HepG2 (cell line): ENCODE results near the gene KRT40. TPM values are rescaled to one million over a fixed set of nuclear protein-coding genes. Genes with fewer than 3 reads are reported as not detected.

Experiments
- AFF4 ChIP-seq: sonication (generic); formaldehyde crosslinking; IDR thresholded peaks from 2 replicates; pipeline ENCODE4 v1.4.0; 2020; ENCODE audit warnings: missing genetic modification reagents
- CBX2 ChIP-seq, 2 experiments: fragments of 200-600 bp in 1 of 2; sonication (generic); formaldehyde crosslinking in 1 of 2; IDR thresholded peaks; 2 replicates each; pipeline versions ENCODE4 v1.7.0 to v1.8.1; 2018 to 2022; ENCODE audit warnings: low read depth in 2 of 2, low read length in 1 of 2, mild to moderate bottlenecking in 1 of 2, missing genetic modification reagents in 1 of 2
- DZIP1 ChIP-seq: sonication (generic); formaldehyde crosslinking; IDR thresholded peaks from 2 replicates; pipeline ENCODE4 v1.5.0; 2020; ENCODE audit warnings: mild to moderate bottlenecking, missing genetic modification reagents
- FLYWCH1 ChIP-seq: sonication (generic); formaldehyde crosslinking; IDR thresholded peaks from 2 replicates; pipeline ENCODE4 v1.8.1; 2023; ENCODE audit warnings: mild to moderate bottlenecking, missing genetic modification reagents
- KDM5A ChIP-seq: fragments of 200-600 bp; sonication (generic); IDR thresholded peaks from 2 replicates; pipeline ENCODE4 v1.7.0; 2018; ENCODE audit warnings: antibody characterized with exemption, mild to moderate bottlenecking, low read length, borderline replicate concordance
- NFE2L1 ChIP-seq: sonication (generic); formaldehyde crosslinking; IDR thresholded peaks from 2 replicates; pipeline ENCODE4 v1.4.0; 2020; ENCODE audit warnings: missing genetic modification reagents, mild to moderate bottlenecking, borderline replicate concordance
- NR0B2 ChIP-seq: sonication (generic); formaldehyde crosslinking; IDR thresholded peaks from 2 replicates; pipeline ENCODE4 v1.4.0; 2020; ENCODE audit warnings: mild to moderate bottlenecking, missing genetic modification reagents
- THYN1 ChIP-seq: sonication (generic); formaldehyde crosslinking; IDR thresholded peaks from 2 replicates; pipeline ENCODE4 v1.8.1; 2023; ENCODE audit warnings: low read depth, mild to moderate bottlenecking, moderate library complexity, missing genetic modification reagents, borderline replicate concordance
- ZBTB7B ChIP-seq: sonication (generic); formaldehyde crosslinking; IDR thresholded peaks from 2 replicates; pipeline ENCODE4 v1.4.0; 2020; ENCODE audit warnings: missing genetic modification reagents
- ZNF224 ChIP-seq: sonication (generic); formaldehyde crosslinking; IDR thresholded peaks from 2 replicates; pipeline ENCODE4 v1.5.0; 2020; ENCODE audit warnings: mild to moderate bottlenecking, missing genetic modification reagents
- ZNF335 ChIP-seq: sonication (generic); formaldehyde crosslinking; IDR thresholded peaks from 2 replicates; pipeline ENCODE4 v1.4.0; 2020; ENCODE audit warnings: missing genetic modification reagents
- ZNF441 ChIP-seq: sonication (generic); formaldehyde crosslinking; IDR thresholded peaks from 2 replicates; pipeline ENCODE4 v1.7.0; 2021; ENCODE audit warnings: missing genetic modification reagents, borderline replicate concordance
- ZNF546 ChIP-seq: sonication (generic); formaldehyde crosslinking; conservative IDR thresholded peaks from 2 replicates; pipeline ENCODE4 v1.8.1; 2023; ENCODE audit warnings: mild to moderate bottlenecking, missing genetic modification reagents
- ZNF75D ChIP-seq: sonication (generic); formaldehyde crosslinking; IDR thresholded peaks from 2 replicates; pipeline ENCODE4 v1.8.1; 2023; ENCODE audit warnings: missing genetic modification reagents, mild to moderate bottlenecking, borderline replicate concordance
- ZUFSP ChIP-seq: sonication (generic); formaldehyde crosslinking; IDR thresholded peaks from 2 replicates; pipeline ENCODE4 v1.9.0; 2021; ENCODE audit warnings: missing genetic modification reagents, mild to moderate bottlenecking, borderline replicate concordance
- polyA plus RNA-seq, 8 experiments: library from polyadenylated mRNA; depleted of rRNA in 3 of 8; stranded (reverse) in 7 of 8; unstranded in 1 of 8; fragments of >200 nt; fragmentation: Illumina TruSeq in 4 of 8; extraction: Trizol in 4 of 8; gene quantifications; 2 replicates each; pipeline versions ENCODE4 v1.2.1 to v1.2.3, GENCODE V29; 2011 to 2016; ENCODE audit warnings: low read depth in 4 of 8, missing spikeins in 1 of 8, mixed read lengths in 1 of 8; ENCODE audit not compliant: insufficient read depth in 1 of 8
- total RNA-seq, 5 experiments: library from RNA; depleted of rRNA; stranded (reverse); fragments of >200 nt; fragmentation: Illumina TruSeq; extraction: Trizol; gene quantifications; 2 replicates each; pipeline ENCODE4 v1.2.3, GENCODE V29; 2016; ENCODE audit warnings: low read depth in 1 of 5

The KRT40 gene
- total and polyA plus RNA-seq, 2 of the 13 experiments (the other 11 are each of a cell fraction or from before 2014, with no cell fraction given): not detected

DNA sequence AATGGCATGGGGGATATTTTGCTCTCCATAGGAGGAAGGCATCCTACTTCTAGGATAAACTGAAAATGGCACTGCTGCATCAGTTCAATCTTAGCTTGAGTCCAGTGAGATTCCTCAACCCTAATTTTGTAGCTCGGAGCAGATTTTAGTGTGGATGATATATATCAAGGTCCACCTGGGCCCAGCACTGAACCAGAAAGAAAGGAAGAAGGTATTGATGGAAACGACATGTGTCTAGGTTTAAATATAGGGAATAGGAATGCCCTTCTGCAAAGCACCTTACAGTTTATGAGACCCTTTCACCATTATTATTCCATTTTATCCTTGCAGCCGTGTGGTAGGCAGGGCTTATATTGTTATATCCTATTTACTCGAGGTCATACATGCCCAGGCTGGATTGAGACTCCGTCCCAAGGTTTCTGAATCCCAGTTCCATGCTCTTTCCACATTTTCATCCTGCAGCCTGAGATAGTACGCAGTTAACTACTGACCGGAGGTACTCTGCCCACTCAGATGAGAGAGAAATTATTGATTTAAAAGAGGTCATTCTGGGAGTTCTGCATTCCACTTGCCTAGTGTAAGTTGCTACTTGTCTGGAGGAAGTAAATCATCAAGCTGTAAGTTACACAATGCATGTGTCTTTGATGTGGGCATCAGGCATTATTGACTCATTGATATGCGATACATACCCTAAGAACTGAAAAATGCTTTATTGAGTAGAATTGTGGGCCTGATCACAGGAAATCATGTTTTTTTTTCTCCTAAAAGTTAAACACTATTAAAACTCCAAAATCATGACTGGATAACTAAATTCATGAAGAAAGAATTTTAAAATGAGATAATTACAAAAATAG, 27.5 kb downstream of the KRT40 start (continued):
- TF ChIP-seq AFF4 (CRISPR knock-in tag) (peak; percentile 90), NR0B2 (no peak), ZUFSP (CRISPR knock-in tag) (no peak), THYN1 (CRISPR knock-in tag) (no peak), ZNF335 (CRISPR knock-in tag) (peak; percentile 79), ZNF75D (CRISPR knock-in tag) (no peak), DZIP1 (CRISPR knock-in tag) (no peak), CBX2 (IDR thresholded peaks at IDR 0.05; ENCODE audit: low read depth, low read length) (no peak; the same call in 1 of the 2 replicates), CBX2 (CRISPR knock-in tag; IDR thresholded peaks at IDR 0.05; ENCODE audit: low read depth) (no peak; the same call in 1 of the 2 replicates), ZNF224 (CRISPR knock-in tag) (no peak), ZBTB7B (CRISPR knock-in tag) (peak; percentile 93), ZNF546 (CRISPR knock-in tag) (no peak), NFE2L1 (CRISPR knock-in tag) (no peak), FLYWCH1 (CRISPR knock-in tag) (peak; percentile 81; the same call in 1 of the 2 replicates), ZNF441 (CRISPR knock-in tag) (peak; percentile 86), KDM5A (peak; percentile 32; the same call in 1 of the 2 replicates)
